ENCODE data around the gene KCNA4. TPM values are rescaled to one million over a fixed set of nuclear protein-coding genes. Genes with fewer than 3 reads are reported as not detected.
"Not testable (repeated sequence)": the region's sequence is repeated elsewhere in the genome, so short reads cannot be mapped to it uniquely, and the experiment has no call there.

The KCNA4 gene
- total and polyA plus RNA-seq, 11 donors: 1.7 to 12.2 (median 6.8) TPM

DNA sequence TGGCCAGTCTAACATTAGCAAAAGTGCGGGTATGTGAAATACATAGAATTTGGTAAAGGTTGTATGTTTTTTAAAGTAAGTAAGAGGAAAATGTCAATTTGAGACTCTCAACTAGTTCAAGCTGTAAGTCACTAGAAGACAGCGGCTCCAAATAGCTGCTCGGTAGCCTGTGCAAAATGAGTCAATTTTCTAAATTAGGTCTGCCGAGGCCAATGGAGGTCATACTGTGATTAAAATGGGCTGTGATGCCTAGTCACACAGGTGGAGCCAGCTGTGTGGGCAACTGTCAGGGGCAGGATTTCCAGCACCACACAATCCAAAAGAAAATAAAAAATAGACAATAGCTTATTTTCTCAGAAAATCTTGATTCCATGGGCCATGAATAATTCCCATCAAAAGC lies 32.3 kb downstream of the KCNA4 start:
- intact Hi-C loops (cut with DNase I): loop anchor here in 1 of 10 donors (10.0 kb wide), 1 partner anchor 200 kb away; no protein-coding TSS in a partner anchor
- WGBS, 4 donors: 50 to 64% (median 61%) methylated on average over 4 of the region's 4 CpGs
- DNase-seq (peak in 4 of 5 donors; percentile 19 to 38 (median 32)), ATAC-seq (peak; percentile 81 to 94 (median 90))
- Histone ChIP-seq H3K36me3 (no peaks in the 10 kb centered on the region), H3K4me1 (peaks cover 0 to 47% (median 4%) of the 10 kb centered on the region in 12 donors), H3K27me3 (no peaks in the 10 kb centered on the region), H3K4me3 (no peak overlapping the region), H3K27ac (peak overlapping the region; percentile 31 to 87 (median 65)), H3K9me3 (no peaks in the 10 kb centered on the region)
- TF ChIP-seq, protein P1, sequence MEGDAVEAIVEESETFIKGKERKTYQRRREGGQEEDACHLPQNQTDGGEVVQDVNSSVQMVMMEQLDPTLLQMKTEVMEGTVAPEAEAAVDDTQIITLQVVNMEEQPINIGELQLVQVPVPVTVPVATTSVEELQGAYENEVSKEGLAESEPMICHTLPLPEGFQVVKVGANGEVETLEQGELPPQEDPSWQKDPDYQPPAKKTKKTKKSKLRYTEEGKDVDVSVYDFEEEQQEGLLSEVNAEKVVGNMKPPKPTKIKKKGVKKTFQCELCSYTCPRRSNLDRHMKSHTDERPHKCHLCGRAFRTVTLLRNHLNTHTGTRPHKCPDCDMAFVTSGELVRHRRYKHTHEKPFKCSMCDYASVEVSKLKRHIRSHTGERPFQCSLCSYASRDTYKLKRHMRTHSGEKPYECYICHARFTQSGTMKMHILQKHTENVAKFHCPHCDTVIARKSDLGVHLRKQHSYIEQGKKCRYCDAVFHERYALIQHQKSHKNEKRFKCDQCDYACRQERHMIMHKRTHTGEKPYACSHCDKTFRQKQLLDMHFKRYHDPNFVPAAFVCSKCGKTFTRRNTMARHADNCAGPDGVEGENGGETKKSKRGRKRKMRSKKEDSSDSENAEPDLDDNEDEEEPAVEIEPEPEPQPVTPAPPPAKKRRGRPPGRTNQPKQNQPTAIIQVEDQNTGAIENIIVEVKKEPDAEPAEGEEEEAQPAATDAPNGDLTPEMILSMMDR (IDR thresholded peaks at IDR 0.05): no peak
- TF ChIP-seq POLR2A (IDR thresholded peaks at IDR 0.05): no peak

DNA sequence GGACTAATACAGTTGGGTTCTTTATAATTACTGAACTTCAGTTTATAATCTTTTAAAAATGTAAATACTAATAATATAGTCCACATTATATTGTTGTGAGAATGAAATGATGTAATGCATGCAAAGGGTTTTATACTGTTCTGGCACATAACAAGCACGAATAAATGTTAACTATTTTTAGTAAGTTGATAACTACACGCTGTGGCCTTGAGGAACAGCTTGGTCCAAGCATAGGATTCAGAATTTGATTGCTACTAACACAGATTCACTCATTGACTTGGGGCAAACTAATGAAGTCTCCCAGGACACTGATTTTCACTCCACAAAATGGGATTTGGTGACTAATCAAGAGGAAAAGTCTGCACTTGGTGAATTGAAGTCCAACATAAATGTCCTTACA lies 38.3 kb downstream of the KCNA4 start:
- Histone ChIP-seq H3K4me3 (no peak overlapping the region), H3K27me3 (no peaks in the 10 kb centered on the region), H3K27ac (peak overlapping the region in 9 of 12 donors; percentile 32 to 73 (median 57)), H3K4me1 (peaks cover 0 to 33% (median 6%) of the 10 kb centered on the region in 12 donors), H3K9me3 (no peaks in the 10 kb centered on the region), H3K36me3 (no peaks in the 10 kb centered on the region)
- TF ChIP-seq, protein P1 (IDR thresholded peaks at IDR 0.05): no peak
- no peak for TF ChIP-seq POLR2A (IDR thresholded peaks at IDR 0.05)
- DNase-seq (no peak), ATAC-seq (peak; percentile 92 to 95 (median 92))
- intact Hi-C loops (cut with DNase I): no loop called here
- WGBS, 4 donors: 23 to 31% (median 27%) methylated on average over 2 of the region's 2 CpGs

DNA sequence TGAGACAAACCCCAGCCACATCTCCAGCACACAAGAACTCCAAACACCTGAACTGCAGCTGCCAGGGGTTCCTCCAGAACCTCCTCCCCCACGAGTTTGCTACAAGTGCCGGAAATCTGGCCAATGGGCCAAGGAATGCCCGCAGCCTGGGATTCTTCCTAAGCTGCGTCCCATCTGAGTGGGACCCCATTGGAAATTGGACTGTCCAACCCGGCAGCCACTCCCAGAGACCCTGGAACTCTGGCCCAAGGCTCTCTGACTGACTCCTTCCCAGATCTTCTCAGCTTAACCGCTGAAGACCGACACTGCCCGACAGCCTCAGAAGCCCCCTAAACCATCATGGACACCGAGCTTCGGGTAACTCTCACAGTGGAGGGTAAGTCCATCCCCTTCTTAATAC lies 41.2 kb downstream of the KCNA4 start:
- H3K27me3 ChIP-seq; ATAC-seq; intact Hi-C loops (cut with DNase I); H3K4me3 ChIP-seq; H3K27ac ChIP-seq; H3K9me3 ChIP-seq; DNase-seq; H3K36me3 ChIP-seq: not testable (repeated sequence)
- peaks cover 0 to 24% (median 4%) of the 10 kb centered on the region in 12 donors for H3K4me1 ChIP-seq
- 89 to 93% (median 91%) methylated on average over 10 of the region's 10 CpGs for whole genome bisulfite sequencing, 4 donors

DNA sequence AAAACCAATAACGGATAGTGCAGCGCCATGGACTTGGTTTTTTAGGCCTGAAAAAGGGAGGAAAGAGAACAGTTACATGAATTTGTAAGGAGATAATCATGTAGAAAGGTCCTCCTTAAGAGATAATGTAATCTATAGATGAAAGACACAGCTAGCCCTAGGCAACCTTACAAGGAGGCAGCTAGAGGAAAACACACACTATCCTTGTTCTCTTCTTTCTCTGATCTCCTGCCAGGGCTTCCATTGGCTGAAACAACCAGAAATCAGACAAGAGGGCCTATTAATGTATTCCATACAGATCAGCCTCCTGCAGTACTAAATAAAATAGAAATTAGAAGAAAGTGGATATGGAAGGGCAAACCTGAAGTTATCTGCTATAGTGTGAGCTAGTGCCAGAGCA lies 53.0 kb downstream of the KCNA4 start:
- WGBS, 4 donors: 80 to 89% (median 87%) methylated on average over 2 of the region's 2 CpGs
- intact Hi-C loops (cut with DNase I): no loop called here
- Histone ChIP-seq H3K4me1 (peaks cover 0 to 6% (median 0%) of the 10 kb centered on the region in 12 donors), H3K9me3 (no peaks in the 10 kb centered on the region), H3K27me3 (no peaks in the 10 kb centered on the region), H3K36me3 (no peaks in the 10 kb centered on the region), H3K4me3 (no peak overlapping the region), H3K27ac (peak overlapping the region in 3 of 12 donors; percentile 1 to 54 (median 8))
- TF ChIP-seq, protein P1 (IDR thresholded peaks at IDR 0.05): no peak
- TF ChIP-seq POLR2A (IDR thresholded peaks at IDR 0.05): no peak
- ATAC-seq (no peak), DNase-seq (no peak)

DNA sequence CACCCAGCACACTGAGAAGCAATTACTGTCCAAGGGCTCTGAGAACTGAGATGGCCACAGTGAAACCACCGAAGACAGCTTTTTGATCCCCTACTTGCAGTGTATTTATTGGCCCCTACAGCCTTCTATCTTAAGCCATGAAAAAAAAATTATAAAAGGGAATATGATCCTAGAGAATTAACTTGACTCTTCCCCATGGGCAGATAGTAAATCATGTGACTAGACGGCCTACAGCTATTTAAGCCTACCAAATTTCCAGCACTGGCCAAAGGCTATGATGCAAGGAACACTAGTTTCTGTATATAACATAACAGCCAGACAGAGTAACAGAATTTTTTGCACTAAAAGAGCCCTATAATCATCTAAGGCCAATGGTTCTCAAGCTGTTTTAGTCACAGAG lies 53.8 kb downstream of the KCNA4 start:
- no peak for DNase-seq
- no peaks in the 10 kb centered on the region for H3K36me3 ChIP-seq
- H3K4me3 ChIP-seq: no peak overlapping the region
- no peak for ATAC-seq
- intact Hi-C loops (cut with DNase I): no loop called here
- H3K27me3 ChIP-seq: no peaks in the 10 kb centered on the region
- 62 to 75% (median 70%) methylated on average over 2 of the region's 2 CpGs for WGBS, 4 donors
- H3K4me1 ChIP-seq: peaks cover 0 to 6% (median 0%) of the 10 kb centered on the region in 12 donors
- no peak overlapping the region for H3K27ac ChIP-seq
- H3K9me3 ChIP-seq: no peaks in the 10 kb centered on the region
- TF ChIP-seq POLR2A (IDR thresholded peaks at IDR 0.05): no peak
